ENCODE measurements around the gene GPR156. TPM values are rescaled to one million over a fixed set of nuclear protein-coding genes. Genes with fewer than 3 reads are reported as not detected.

Gene GPR156
- total and polyA plus RNA-seq, 12 donors = 0.04 to 0.23 (median 0.07) TPM; not detected in 7

GRCh38 chr3:120170223-120170622, 114.8 kb downstream of the GPR156 start:
- no peak overlapping the region for H3K4me3 ChIP-seq
- 77 to 83% methylated on average over 2 of the region's 2 CpGs for WGBS, 2 donors
- no peak for DNase-seq
- peaks cover 0 to 7% (median 0%) of the 10 kb centered on the region in 9 donors for H3K4me1 ChIP-seq
- H3K9me3 ChIP-seq = no peaks in the 10 kb centered on the region
- no peak overlapping the region for H3K27ac ChIP-seq
- H3K36me3 ChIP-seq = no peaks in the 10 kb centered on the region
- no peaks in the 10 kb centered on the region for H3K27me3 ChIP-seq
- intact Hi-C loops (cut with DNase I) = no loop called here
- TF ChIP-seq CTCF (IDR thresholded peaks at IDR 0.05) = no peak
- ATAC-seq = no peak

- ATAC-seq = no peak
- intact Hi-C loops (cut with DNase I) = no loop called here
- 83 to 92% methylated on average over 5 of the region's 5 CpGs for WGBS, 2 donors
- no peak for TF ChIP-seq CTCF (IDR thresholded peaks at IDR 0.05)
- H3K4me3 ChIP-seq = no peak overlapping the region
- no peaks in the 10 kb centered on the region for H3K27me3 ChIP-seq
- H3K27ac ChIP-seq = no peak overlapping the region
- no peaks in the 10 kb centered on the region for H3K36me3 ChIP-seq
- H3K4me1 ChIP-seq = peaks cover 0 to 7% (median 0%) of the 10 kb centered on the region in 9 donors
- no peaks in the 10 kb centered on the region for H3K9me3 ChIP-seq
- DNase-seq = no peak
These were observed 115.6 kb downstream of the GPR156 start for GRCh38 chr3:120169407-120169806.

GRCh38 chr3:120168611-120169010, 116.4 kb downstream of the GPR156 start:
- intact Hi-C loops (cut with DNase I) = no loop called here
- TF ChIP-seq CTCF (IDR thresholded peaks at IDR 0.05) = no peak
- H3K36me3 ChIP-seq = no peaks in the 10 kb centered on the region
- H3K9me3 ChIP-seq = no peaks in the 10 kb centered on the region
- H3K27ac ChIP-seq = no peak overlapping the region
- peaks cover 0 to 7% (median 0%) of the 10 kb centered on the region in 9 donors for H3K4me1 ChIP-seq
- no peaks in the 10 kb centered on the region for H3K27me3 ChIP-seq
- DNase-seq = no peak
- WGBS, 2 donors = 90 to 95% methylated on average over 3 of the region's 3 CpGs
- no peak for ATAC-seq
- H3K4me3 ChIP-seq = no peak overlapping the region

- 85 to 90% methylated on average over 9 of the region's 9 CpGs for WGBS, 2 donors
- Histone ChIP-seq H3K4me3 (no peak overlapping the region), H3K9me3 (no peaks in the 10 kb centered on the region), H3K36me3 (no peaks in the 10 kb centered on the region), H3K4me1 (peaks cover 0 to 7% (median 0%) of the 10 kb centered on the region in 9 donors), H3K27ac (no peak overlapping the region), H3K27me3 (no peaks in the 10 kb centered on the region)
- ATAC-seq (no peak), DNase-seq (no peak)
- TF ChIP-seq CTCF (IDR thresholded peaks at IDR 0.05) = no peak
- intact Hi-C loops (cut with DNase I) = no loop called here
These were observed 117.0 kb downstream of the GPR156 start for GRCh38 chr3:120168038-120168437.

Measured in heart right ventricle (tissue), 16 donors.